GM23248 (cell line): ENCODE data around the gene FUT7. TPM values are rescaled to one million over a fixed set of nuclear protein-coding genes. Genes with fewer than 3 reads are reported as not detected.

Source experiments
- DNase-seq: peaks from one replicate; pipeline ENCODE4 v3.0.0-alpha.2; 2015
- H2AFZ ChIP-seq: fragments of 200-600 bp; sonication (generic); 2 replicates; pipeline ENCODE4 v1.6.1; 2016; ENCODE audit warnings: antibody characterized with exemption
- H3F3A ChIP-seq: fragments of 200-600 bp; sonication (generic); 2 replicates; pipeline ENCODE4 v1.6.1; 2016; ENCODE audit warnings: mild to moderate bottlenecking, antibody characterized with exemption, mixed run types; ENCODE audit not compliant: insufficient read depth
- H3K27ac ChIP-seq: fragments of 200-600 bp; sonication (generic); 2 replicates; pipeline ENCODE4 v1.5.1; 2016; ENCODE audit warnings: mild to moderate bottlenecking
- H3K27me3 ChIP-seq: fragments of 200-600 bp; sonication (generic); replicated peaks from 2 replicates; pipeline ENCODE4 v1.6.1; 2016; ENCODE audit warnings: mild to moderate bottlenecking; ENCODE audit not compliant: insufficient read depth
- H3K36me3 ChIP-seq: fragments of 200-600 bp; sonication (generic); 2 replicates; pipeline ENCODE4 v1.6.1; 2016; ENCODE audit warnings: low read depth, mild to moderate bottlenecking
- H3K4me1 ChIP-seq: fragments of 200-600 bp; sonication (generic); 2 replicates; pipeline ENCODE4 v1.6.1; 2016; ENCODE audit warnings: mild to moderate bottlenecking; ENCODE audit not compliant: insufficient read depth
- H3K4me2 ChIP-seq: fragments of 200-600 bp; sonication (generic); one replicate; pipeline ENCODE4 v1.6.1; 2016; ENCODE audit warnings: mild to moderate bottlenecking; ENCODE audit not compliant: unreplicated experiment
- H3K4me3 ChIP-seq: fragments of 200-600 bp; sonication (generic); 2 replicates; pipeline ENCODE4 v1.5.1; 2016; ENCODE audit warnings: mild to moderate bottlenecking
- H3K79me2 ChIP-seq: fragments of 200-600 bp; sonication (generic); 2 replicates; pipeline ENCODE4 v1.6.1; 2016; ENCODE audit warnings: mild to moderate bottlenecking; ENCODE audit not compliant: insufficient read depth
- H3K9ac ChIP-seq: fragments of 200-600 bp; sonication (generic); 2 replicates; pipeline ENCODE4 v1.6.1; 2016; ENCODE audit warnings: mild to moderate bottlenecking
- H3K9me2 ChIP-seq: fragments of 200-600 bp; sonication (generic); 2 replicates; pipeline ENCODE4 v1.6.1; 2016; ENCODE audit warnings: mixed run types, mild to moderate bottlenecking, moderate library complexity; ENCODE audit not compliant: insufficient read depth
- H3K9me3 ChIP-seq: fragments of 200-600 bp; sonication (generic); one replicate; pipeline ENCODE4 v1.6.1; 2017; ENCODE audit warnings: low read depth
- H4K20me1 ChIP-seq: fragments of 200-600 bp; sonication (generic); 2 replicates; pipeline ENCODE4 v1.6.0; 2016; ENCODE audit not compliant: insufficient read depth
- EZH2 ChIP-seq: fragments of 200-600 bp; sonication (generic); IDR thresholded peaks from 2 replicates; pipeline ENCODE4 v1.6.1; 2018; ENCODE audit warnings: antibody characterized with exemption, mild to moderate bottlenecking; ENCODE audit not compliant: insufficient read depth, poor library complexity, severe bottlenecking
- EZH2phosphoT487 ChIP-seq: fragments of 200-600 bp; sonication (generic); IDR thresholded peaks from 2 replicates; pipeline ENCODE4 v1.6.1; 2018; ENCODE audit warnings: antibody characterized with exemption, moderate library complexity, mild to moderate bottlenecking, low read depth; ENCODE audit not compliant: insufficient read depth
- WGBS, 2 experiments: methylation state at CpG; one replicate each; pipeline ENCODE4 v1.1.6; 2015 to 2017; ENCODE audit warnings: low lambda C conversion rate in 2 of 2, low coverage in 1 of 2; ENCODE audit errors: missing lambda C conversion rate in 2 of 2; 5-methylcytosine and 5-hydroxymethylcytosine counted together
- in situ Hi-C: fragments of 300-500 bp; cut with MboI; formaldehyde crosslinking; loops from 2 replicates; pipeline ENCODE4 v1.15.0; 2020
- polyA plus RNA-seq: library from polyadenylated mRNA; unstranded; fragments of >200 nt; fragmentation: Nextera tagmentation; extraction: Ambion mirVana; gene quantifications from 2 replicates; pipeline ENCODE4 v1.2.1, GENCODE V29; 2016
- total RNA-seq: library from RNA; depleted of rRNA; stranded (reverse); fragments of >200 nt; shearing (Covaris generic); gene quantifications from 2 replicates; pipeline ENCODE4 v1.2.3, GENCODE V29; 2014

The FUT7 gene
- total and polyA plus RNA-seq, 2 experiments from 2014 or later: not detected

- no peak within 1 kb of the TSS for H3K4me3 ChIP-seq
- in situ Hi-C loops: no loop called here
- no peak for TF ChIP-seq EZH2
- no peak for TF ChIP-seq EZH2phosphoT487
- 40 to 70% methylated on average over 31 to 62 of the region's 90 CpGs for WGBS, 2 experiments
- H4K20me1 ChIP-seq: no peaks in the 10 kb centered on the region
- H3K9me2 ChIP-seq: no peaks in the 10 kb centered on the region
- DNase-seq: no peak
- H2AFZ ChIP-seq: no peak within 1 kb of the TSS
- peaks cover 4% of the 10 kb centered on the region; the same call in 1 of the 2 replicates for H3K4me1 ChIP-seq
- no peak within 1 kb of the TSS for H3K4me2 ChIP-seq
- H3K27me3 ChIP-seq: peaks cover 19% of the 10 kb centered on the region
- H3K9me3 ChIP-seq: no peaks in the 10 kb centered on the region
- 0 out of 2 replicates have a peak, but pooled peaks cover 5% of the 10 kb centered on the region for H3F3A ChIP-seq
- no peak within 1 kb of the TSS for H3K27ac ChIP-seq
- no peaks in the 10 kb centered on the region for H3K36me3 ChIP-seq
- H3K9ac ChIP-seq: no peak within 1 kb of the TSS
- no peaks in the 10 kb centered on the region for H3K79me2 ChIP-seq
Measured at GRCh38 chr9:137053944-137054931, 22.4 kb upstream of the FUT7 start, which contains the start of gene ENTPD2. Gene ENTPD2, minus strand, starts transcription at chr9:137054061. Its CDS starts 64 bp downstream, at chr9:137053997.

GRCh38 chr9:137052998-137053943, 21.4 kb upstream of the FUT7 start:
- H3K4me1 ChIP-seq: peaks cover 4% of the 10 kb centered on the region; the same call in 1 of the 2 replicates
- H3K9ac ChIP-seq: no peak overlapping the region
- peaks cover 22% of the 10 kb centered on the region for H3K27me3 ChIP-seq
- H3F3A ChIP-seq: 0 out of 2 replicates have a peak, but pooled peaks cover 5% of the 10 kb centered on the region
- H3K9me2 ChIP-seq: no peaks in the 10 kb centered on the region
- no peak overlapping the region for H3K4me2 ChIP-seq
- in situ Hi-C loops: no loop called here
- no peaks in the 10 kb centered on the region for H3K36me3 ChIP-seq
- no peak overlapping the region for H3K4me3 ChIP-seq
- H2AFZ ChIP-seq: no peak overlapping the region
- H3K79me2 ChIP-seq: no peaks in the 10 kb centered on the region
- H4K20me1 ChIP-seq: no peaks in the 10 kb centered on the region
- H3K27ac ChIP-seq: no peak overlapping the region
- no peak for DNase-seq
- WGBS, 2 experiments: 25 to 30% methylated on average over 34 to 53 of the region's 71 CpGs
- H3K9me3 ChIP-seq: no peaks in the 10 kb centered on the region
- TF ChIP-seq EZH2: no peak
- no peak for TF ChIP-seq EZH2phosphoT487

GRCh38 chr9:137052293-137052692, 20.4 kb upstream of the FUT7 start:
- no peak overlapping the region for H3K4me3 ChIP-seq
- H3K79me2 ChIP-seq: no peaks in the 10 kb centered on the region
- peaks cover 22% of the 10 kb centered on the region for H3K27me3 ChIP-seq
- no peaks in the 10 kb centered on the region for H3K9me3 ChIP-seq
- H3K36me3 ChIP-seq: no peaks in the 10 kb centered on the region
- in situ Hi-C loops: no loop called here
- WGBS, 2 experiments: 75 to 85% methylated on average over 2 to 7 of the region's 8 CpGs
- no peak for TF ChIP-seq EZH2
- TF ChIP-seq EZH2phosphoT487: no peak
- H3K4me2 ChIP-seq: no peak overlapping the region
- DNase-seq: no peak
- H2AFZ ChIP-seq: no peak overlapping the region
- 0 out of 2 replicates have a peak, but pooled peaks cover under 1% of the 10 kb centered on the region for H3F3A ChIP-seq
- peaks cover 4% of the 10 kb centered on the region; the same call in 1 of the 2 replicates for H3K4me1 ChIP-seq
- H3K9ac ChIP-seq: no peak overlapping the region
- no peaks in the 10 kb centered on the region for H3K9me2 ChIP-seq
- H4K20me1 ChIP-seq: no peaks in the 10 kb centered on the region
- H3K27ac ChIP-seq: no peak overlapping the region
